A673 (cell line): ENCODE measurements around the gene GPATCH3. TPM values are rescaled to one million over a fixed set of nuclear protein-coding genes. Genes with fewer than 3 reads are reported as not detected.

Experiments used
- BruUV-seq: library from RNA; stranded (reverse); fragments of 400-500 nt; replicated peaks from 2 replicates; lab custom pipeline; 2021; lab: Mats Ljungman, UMichigan
- CTCF ChIA-PET: fragments of 300-600 bp; sonication (Branson Sonifier 250); formaldehyde crosslinking; loops from one replicate; lab custom pipeline; 2022; ENCODE audit warnings: antibody characterized with exemption; lab: Charles Lee
- POLR2A ChIA-PET: fragments of 300-600 bp; sonication (Branson Sonifier 250); formaldehyde crosslinking; loops from one replicate; lab custom pipeline; 2022; ENCODE audit warnings: antibody characterized with exemption; ENCODE audit not compliant: low non-redundant PET; lab: Charles Lee
- DNase-seq: peaks from one replicate; pipeline ENCODE4 v3.0.0-alpha.2; 2015; ENCODE audit warnings: low spot score
- H3K27ac ChIP-seq: fragments of 200-600 bp; sonication (generic); 2 replicates; pipeline ENCODE4 v1.5.1; 2016; ENCODE audit warnings: mixed run types, low read depth, mild to moderate bottlenecking, mixed read lengths, antibody characterized with exemption, low read length; ENCODE audit not compliant: poor library complexity, severe bottlenecking
- H3K27me3 ChIP-seq: fragments of 200-600 bp; sonication (generic); replicated peaks from 2 replicates; pipeline ENCODE4 v1.6.1; 2017; ENCODE audit warnings: mixed run types, low read depth, mild to moderate bottlenecking, mixed read lengths, antibody characterized with exemption, low read length; ENCODE audit not compliant: insufficient read depth, poor library complexity
- H3K36me3 ChIP-seq: fragments of 200-600 bp; sonication (generic); 2 replicates; pipeline ENCODE4 v1.6.1; 2016; ENCODE audit warnings: mixed run types, mild to moderate bottlenecking, mixed read lengths, antibody characterized with exemption, low read length; ENCODE audit not compliant: insufficient read depth, poor library complexity, severe bottlenecking
- H3K4me1 ChIP-seq: fragments of 200-600 bp; sonication (generic); 2 replicates; pipeline ENCODE4 v1.6.1; 2017; ENCODE audit warnings: mixed run types, mild to moderate bottlenecking, mixed read lengths, antibody characterized with exemption, low read length; ENCODE audit not compliant: insufficient read depth, poor library complexity, severe bottlenecking
- H3K4me3 ChIP-seq: fragments of 200-600 bp; sonication (generic); 2 replicates; pipeline ENCODE4 v1.5.1; 2016; ENCODE audit warnings: low read depth, mixed run types, mild to moderate bottlenecking, mixed read lengths, low read length; ENCODE audit not compliant: poor library complexity, severe bottlenecking
- H3K9me3 ChIP-seq: fragments of 200-600 bp; sonication (generic); 2 replicates; pipeline ENCODE4 v1.6.1; 2016; ENCODE audit warnings: mixed run types, low read depth, mild to moderate bottlenecking, mixed read lengths, antibody characterized with exemption, low read length; ENCODE audit not compliant: poor library complexity, severe bottlenecking
- CTCF ChIP-seq: fragments of 300-800, 200-600 bp; sonication (generic); conservative IDR thresholded peaks from 2 replicates; pipeline ENCODE4 v1.5.1; 2017; ENCODE audit warnings: low read depth, mild to moderate bottlenecking, antibody characterized with exemption, low read length, moderate library complexity, mixed read lengths
- EZH2 ChIP-seq: fragments of 200-600 bp; sonication (generic); IDR thresholded peaks from 2 replicates; pipeline ENCODE4 v1.6.1; 2017; ENCODE audit warnings: borderline replicate concordance, low read depth, mild to moderate bottlenecking, mixed read lengths, antibody characterized with exemption, low read length; ENCODE audit not compliant: poor library complexity, severe bottlenecking
- intact Hi-C: fragments of 100-400 bp; cut with micrococcal nuclease; formaldehyde crosslinking; loops from one replicate; pipeline ENCODE4 v1.10.0; 2022; ENCODE audit not compliant: unreplicated experiment
- total RNA-seq: library from RNA; stranded (reverse); gene quantifications from 2 replicates; pipeline ENCODE4 v1.2.3, GENCODE V29; 2021

Gene GPATCH3
- total RNA-seq, 1 experiment from 2014 or later = 19.5 TPM

DNA sequence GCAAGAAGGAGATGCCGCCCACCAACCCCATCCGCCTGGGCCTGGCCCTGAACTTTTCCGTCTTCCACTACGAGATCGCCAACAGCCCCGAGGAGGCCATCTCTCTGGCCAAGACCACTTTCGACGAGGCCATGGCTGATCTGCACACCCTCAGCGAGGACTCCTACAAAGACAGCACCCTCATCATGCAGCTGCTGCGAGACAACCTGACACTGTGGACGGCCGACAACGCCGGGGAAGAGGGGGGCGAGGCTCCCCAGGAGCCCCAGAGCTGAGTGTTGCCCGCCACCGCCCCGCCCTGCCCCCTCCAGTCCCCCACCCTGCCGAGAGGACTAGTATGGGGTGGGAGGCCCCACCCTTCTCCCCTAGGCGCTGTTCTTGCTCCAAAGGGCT lies 36.6 kb downstream of the GPATCH3 start:
- intact Hi-C loops = no loop called here
- no peak for DNase-seq
- ChIA-PET CTCF (no interaction called here), POLR2A (interaction anchor here (0.5 to 0.7 kb wide), 2 partner anchors 9 to 357 kb away, joined by 4 to 5 read pairs; no protein-coding TSS in a partner anchor)
- Histone ChIP-seq H3K36me3 (no peaks in the 10 kb centered on the region), H3K27me3 (no peaks in the 10 kb centered on the region), H3K4me1 (no peaks in the 10 kb centered on the region), H3K4me3 (no peak overlapping the region), H3K9me3 (no peaks in the 10 kb centered on the region), H3K27ac (peak overlapping the region; percentile 75)
- BruUV-seq = no TSS peak
- no peak for TF ChIP-seq EZH2
- TF ChIP-seq CTCF = no peak

DNA sequence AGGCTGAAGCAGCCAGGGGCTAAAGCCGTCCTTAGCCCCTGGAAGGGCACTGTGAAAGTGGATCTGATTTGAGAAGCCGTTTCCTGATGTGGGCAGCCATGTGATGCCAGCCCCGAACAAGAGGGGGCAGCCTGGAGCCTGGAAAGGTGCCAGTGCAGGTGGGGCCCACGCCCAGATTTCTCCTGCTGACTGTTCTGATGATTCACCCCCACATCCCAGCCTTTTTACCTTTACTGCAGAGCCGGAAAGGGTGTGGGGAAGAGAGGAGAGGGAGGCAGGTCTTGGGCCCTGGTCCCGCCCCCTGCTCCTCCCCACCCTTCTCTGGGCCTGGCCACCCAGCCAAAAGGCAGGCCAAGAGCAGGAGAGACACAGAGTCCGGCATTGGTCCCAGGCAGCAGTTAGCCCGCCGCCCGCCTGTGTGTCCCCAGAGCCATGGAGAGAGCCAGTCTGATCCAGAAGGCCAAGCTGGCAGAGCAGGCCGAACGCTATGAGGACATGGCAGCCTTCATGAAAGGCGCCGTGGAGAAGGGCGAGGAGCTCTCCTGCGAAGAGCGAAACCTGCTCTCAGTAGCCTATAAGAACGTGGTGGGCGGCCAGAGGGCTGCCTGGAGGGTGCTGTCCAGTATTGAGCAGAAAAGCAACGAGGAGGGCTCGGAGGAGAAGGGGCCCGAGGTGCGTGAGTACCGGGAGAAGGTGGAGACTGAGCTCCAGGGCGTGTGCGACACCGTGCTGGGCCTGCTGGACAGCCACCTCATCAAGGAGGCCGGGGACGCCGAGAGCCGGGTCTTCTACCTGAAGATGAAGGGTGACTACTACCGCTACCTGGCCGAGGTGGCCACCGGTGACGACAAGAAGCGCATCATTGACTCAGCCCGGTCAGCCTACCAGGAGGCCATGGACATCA lies 37.2 kb downstream of the GPATCH3 start, which contains the start of gene SFN:
SFN (plus strand) TSS at position 369 of the 904 bp plus-strand sequence; CDS start at position 433, 64 bp downstream.
- no TSS peak for BruUV-seq
- Histone ChIP-seq H3K36me3 (no peaks in the 10 kb centered on the region), H3K9me3 (no peaks in the 10 kb centered on the region), H3K4me3 (peak within 1 kb of the TSS; percentile 61), H3K27ac (peak within 1 kb of the TSS; percentile 75), H3K27me3 (no peaks in the 10 kb centered on the region), H3K4me1 (no peaks in the 10 kb centered on the region)
- POLR2A ChIA-PET = interaction anchor here (0.5 kb wide), 1 partner anchor 356 kb away, joined by 4 read pairs; no protein-coding TSS in a partner anchor
- no peak for DNase-seq
- CTCF ChIA-PET = no interaction called here
- peak; percentile 52 for TF ChIP-seq CTCF
- TF ChIP-seq EZH2 = no peak
- intact Hi-C loops = no loop called here

GRCh38 chr1:26861889-26862378 lies 38.3 kb downstream of the GPATCH3 start:
- H3K9me3 ChIP-seq = no peaks in the 10 kb centered on the region
- intact Hi-C loops = no loop called here
- ChIA-PET CTCF (no interaction called here), POLR2A (no interaction called here)
- DNase-seq = no peak
- TF ChIP-seq CTCF (no peak), EZH2 (no peak)
- H3K27ac ChIP-seq = no peak overlapping the region
- BruUV-seq = no TSS peak
- no peaks in the 10 kb centered on the region for H3K27me3 ChIP-seq
- no peak overlapping the region for H3K4me3 ChIP-seq
- H3K36me3 ChIP-seq = no peaks in the 10 kb centered on the region
- H3K4me1 ChIP-seq = no peaks in the 10 kb centered on the region
